Liver (tissue), 3 donors: ENCODE measurements around the gene MTMR12.

Source experiments
- CTCF ChIP-seq: fragments of 150-350 bp; IDR thresholded peaks from 2 replicates; pipeline ENCODE4 v1.5.1; 2017; ENCODE audit warnings: improper control_type of control experiment, low read depth, low read length; ENCODE audit not compliant: missing input control
- GABPA ChIP-seq, 2 donors: IDR thresholded peaks in 1 of 2; conservative IDR thresholded peaks in 1 of 2; 2 replicates each; pipeline ENCODE4 v1.6.1; 2016; ENCODE audit warnings: antibody characterized with exemption in 2 of 2, mild to moderate bottlenecking in 1 of 2, moderate library complexity in 1 of 2
- JUND ChIP-seq, 2 donors: IDR thresholded peaks; 2 replicates each; pipeline ENCODE4 v1.6.1; 2016; ENCODE audit warnings: antibody characterized with exemption in 2 of 2
- MAX ChIP-seq: IDR thresholded peaks from 2 replicates; pipeline ENCODE4 v1.6.1; 2016; ENCODE audit warnings: antibody characterized with exemption
- RAD21 ChIP-seq, 2 donors: IDR thresholded peaks; 2 replicates each; pipeline ENCODE4 v1.6.1; 2016; ENCODE audit warnings: antibody characterized with exemption in 2 of 2, mild to moderate bottlenecking in 2 of 2
- REST ChIP-seq: IDR thresholded peaks from 2 replicates; pipeline ENCODE4 v1.6.1; 2016; ENCODE audit warnings: antibody characterized with exemption, mild to moderate bottlenecking
- TAF1 ChIP-seq: conservative IDR thresholded peaks from 2 replicates; pipeline ENCODE4 v1.6.1; 2016; ENCODE audit warnings: antibody characterized with exemption, mild to moderate bottlenecking
- YY1 ChIP-seq: IDR thresholded peaks from 2 replicates; pipeline ENCODE4 v1.6.1; 2016; ENCODE audit warnings: antibody characterized with exemption, mild to moderate bottlenecking
- ZBTB33 ChIP-seq: IDR thresholded peaks from 2 replicates; pipeline ENCODE4 v1.6.1; 2016; ENCODE audit warnings: antibody characterized with exemption
- donor health status: healthy.
- donor health status: healthy.

- TF ChIP-seq CTCF = no peak
- no peak for TF ChIP-seq TAF1
- TF ChIP-seq REST = no peak
- no peak for TF ChIP-seq YY1
- no peak for TF ChIP-seq MAX
- no peak for TF ChIP-seq GABPA (IDR thresholded peaks at IDR 0.05 in 1 of 2, conservative IDR thresholded peaks at IDR 0.05 in 1 of 2)
- TF ChIP-seq ZBTB33 = no peak
- no peak for TF ChIP-seq JUND (IDR thresholded peaks at IDR 0.05)
- TF ChIP-seq RAD21 (IDR thresholded peaks at IDR 0.05) = no peak
Observed at GRCh38 chr5:32320576-32320975, 7.8 kb upstream of the MTMR12 start.
